ENCODE results near the gene TEDDM1. TPM values are rescaled to one million over a fixed set of nuclear protein-coding genes. Genes with fewer than 3 reads are reported as not detected.
A peak's percentile ranks its signal among the peaks of the same experiment; 100 is the strongest.

Gene TEDDM1
- total and polyA plus RNA-seq, 2 donors (not counting 3 experiments of a cell fraction or from before 2014, with no cell fraction given), result not detected

DNA sequence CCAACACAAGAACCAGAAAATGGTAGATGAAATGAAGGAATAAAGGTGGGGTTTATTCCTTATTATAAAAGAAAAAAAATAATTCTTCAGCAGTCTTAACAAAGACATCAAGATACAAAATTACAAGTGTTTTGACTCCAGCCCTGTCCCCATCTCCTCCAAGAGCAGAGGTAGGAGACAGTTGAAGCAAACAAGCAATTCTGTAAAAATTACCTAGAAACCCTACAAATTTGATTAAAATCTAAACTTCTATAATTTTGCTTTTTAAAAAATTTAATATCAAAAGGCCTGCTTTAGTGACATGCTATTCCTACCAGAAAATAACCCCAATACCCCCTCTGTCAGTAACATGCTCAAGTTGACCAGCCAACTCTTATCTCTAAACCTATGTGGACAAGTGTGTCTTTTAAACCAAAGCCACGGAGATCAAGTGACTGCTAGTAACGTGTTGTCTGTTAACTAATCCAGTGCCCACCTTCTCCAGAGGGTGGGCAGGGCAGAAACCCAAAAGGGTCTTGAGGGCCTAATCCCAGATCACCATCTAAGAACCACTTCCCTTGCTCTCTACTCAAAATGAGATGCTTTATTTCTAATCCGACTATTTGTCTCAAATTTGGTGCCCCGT is 17.3 kb downstream of the TEDDM1 start:
- Histone ChIP-seq H3K4me3 (replicated peaks in 1 of 3; ENCODE audit: insufficient read depth in 1 of 3, low read depth in 1 of 3, low read length in 3 of 3) (no peak overlapping the region), H3K36me3 (ENCODE audit: control insufficient read depth in 2 of 2, extremely low read depth in 1 of 2, insufficient read depth in 2 of 2, low read length in 2 of 2) (peaks cover 30 to 45% of the 10 kb centered on the region in 2 experiments), H3K4me1 (ENCODE audit: control insufficient read depth, extremely low read depth, insufficient read depth, low read length) (no peaks in the 10 kb centered on the region), H3K27ac (ENCODE audit: insufficient read depth, low read depth, low read length) (no peak overlapping the region), H3K79me2 (ENCODE audit: control insufficient read depth, insufficient read depth, low read length) (peaks cover 11% of the 10 kb centered on the region), H3K9ac (replicated peaks; ENCODE audit: extremely low read depth, insufficient read depth, low read length) (no peak overlapping the region), H3K9me1 (replicated peaks; ENCODE audit: control insufficient read depth, extremely low read depth, insufficient read depth, low read length) (no peaks in the 10 kb centered on the region), H2AFZ (ENCODE audit: low read depth, low read length) (no peak overlapping the region), H4K20me1 (replicated peaks; ENCODE audit: control insufficient read depth, extremely low read depth, insufficient read depth, low read length) (peaks cover 2% of the 10 kb centered on the region), H3K9me3 (replicated peaks; ENCODE audit: control insufficient read depth, insufficient read depth, low read length) (no peaks in the 10 kb centered on the region), H3K27me3 (ENCODE audit: control insufficient read depth in 2 of 2, insufficient read depth in 2 of 2, low read length in 2 of 2) (no peaks in the 10 kb centered on the region), H3K4me2 (ENCODE audit: insufficient read depth, low read length) (no peak overlapping the region)
- TF ChIP-seq, protein P1, sequence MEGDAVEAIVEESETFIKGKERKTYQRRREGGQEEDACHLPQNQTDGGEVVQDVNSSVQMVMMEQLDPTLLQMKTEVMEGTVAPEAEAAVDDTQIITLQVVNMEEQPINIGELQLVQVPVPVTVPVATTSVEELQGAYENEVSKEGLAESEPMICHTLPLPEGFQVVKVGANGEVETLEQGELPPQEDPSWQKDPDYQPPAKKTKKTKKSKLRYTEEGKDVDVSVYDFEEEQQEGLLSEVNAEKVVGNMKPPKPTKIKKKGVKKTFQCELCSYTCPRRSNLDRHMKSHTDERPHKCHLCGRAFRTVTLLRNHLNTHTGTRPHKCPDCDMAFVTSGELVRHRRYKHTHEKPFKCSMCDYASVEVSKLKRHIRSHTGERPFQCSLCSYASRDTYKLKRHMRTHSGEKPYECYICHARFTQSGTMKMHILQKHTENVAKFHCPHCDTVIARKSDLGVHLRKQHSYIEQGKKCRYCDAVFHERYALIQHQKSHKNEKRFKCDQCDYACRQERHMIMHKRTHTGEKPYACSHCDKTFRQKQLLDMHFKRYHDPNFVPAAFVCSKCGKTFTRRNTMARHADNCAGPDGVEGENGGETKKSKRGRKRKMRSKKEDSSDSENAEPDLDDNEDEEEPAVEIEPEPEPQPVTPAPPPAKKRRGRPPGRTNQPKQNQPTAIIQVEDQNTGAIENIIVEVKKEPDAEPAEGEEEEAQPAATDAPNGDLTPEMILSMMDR (IDR thresholded peaks at IDR 0.05; ENCODE audit: extremely low read depth in 1 of 2, insufficient read depth in 1 of 2, low read depth in 1 of 2, low read length in 2 of 2), result no peak
- no peak for TF ChIP-seq EZH2 (IDR thresholded peaks at IDR 0.05; ENCODE audit: borderline replicate concordance, low read depth, low read length, severe bottlenecking)
- TF ChIP-seq GATA2 (IDR thresholded peaks at IDR 0.05; ENCODE audit: insufficient read depth, insufficient read length, low read depth, low read length), result no peak
- TF ChIP-seq MYC (IDR thresholded peaks at IDR 0.05; ENCODE audit: low read depth, low read length), result no peak
- TF ChIP-seq, protein P2, sequence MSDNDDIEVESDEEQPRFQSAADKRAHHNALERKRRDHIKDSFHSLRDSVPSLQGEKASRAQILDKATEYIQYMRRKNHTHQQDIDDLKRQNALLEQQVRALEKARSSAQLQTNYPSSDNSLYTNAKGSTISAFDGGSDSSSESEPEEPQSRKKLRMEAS (IDR thresholded peaks at IDR 0.05; ENCODE audit: insufficient read depth, insufficient read length), result no peak
- TF ChIP-seq POLR2AphosphoS5 (IDR thresholded peaks at IDR 0.05; ENCODE audit: insufficient read depth, low read depth, low read length), result no peak
- ChIA-PET CTCF (interaction anchor here (2.0 kb wide), 1 partner anchor 240 kb away, joined by 7 read pairs; no protein-coding TSS in a partner anchor), POLR2A (no interaction called here)
- DNase-seq (ENCODE audit: low read depth, low spot score), result no peak
- intact Hi-C loops (cut with micrococcal nuclease) (no loop called here), dilution Hi-C loops (cut with MboI; ENCODE audit: extremely low pct_ligation_motif_present, low sequenced_read_pairs) (no loop called here)
- FAIRE-seq, result no peak
- TSS peak; percentile 2 for BruUV-seq (replicated peaks)

All from endothelial cell of umbilical vein (primary cell).